Mesenteric fat pad (tissue), 1 donor: ENCODE measurements around the gene ZNF93. TPM values are rescaled to one million over a fixed set of nuclear protein-coding genes. Genes with fewer than 3 reads are reported as not detected.
A peak's percentile ranks its signal among the peaks of the same experiment; 100 is the strongest.

ENCODE experiments used
- DNase-seq: peaks from one replicate; pipeline ENCODE4 v3.0.0-alpha.2; 2020; ENCODE audit warnings: low spot score
- total RNA-seq: library from RNA; stranded (reverse); fragmentation: NEBNext Ultra II Directional; extraction: Animal tissue kit (Norgen Biotek cat#: 25700); gene quantifications from one replicate; pipeline ENCODE4 v1.2.1, GENCODE V29; 2021
- donor health status: DM: yes; HTN: yes; CAD: no.

ZNF93 gene
- total RNA-seq, 1 donor from 2014 or later, result 3.8 TPM

GRCh38 chr19:19937403-19937802 lies 36.7 kb downstream of the ZNF93 start:
- DNase-seq, result no peak

- DNase-seq, result no peak
Observed at GRCh38 chr19:19938449-19938848, 37.7 kb downstream of the ZNF93 start.

GRCh38 chr19:19943848-19944582 lies 43.3 kb downstream of the ZNF93 start:
- DNase-seq, result no peak

- no peak for DNase-seq
Observed at GRCh38 chr19:19944583-19944880, 43.8 kb downstream of the ZNF93 start.

- DNase-seq, result no peak
Observed at GRCh38 chr19:19946226-19946625, 45.5 kb downstream of the ZNF93 start.

- no peak for DNase-seq
Observed at GRCh38 chr19:19948800-19949199, 48.1 kb downstream of the ZNF93 start.

- peak; percentile 37 for DNase-seq
Observed at GRCh38 chr19:19955208-19955607, 54.5 kb downstream of the ZNF93 start.

GRCh38 chr19:19956434-19957075 lies 55.8 kb downstream of the ZNF93 start:
- no peak for DNase-seq

- DNase-seq, result peak; percentile 49
Observed at GRCh38 chr19:19957766-19958165, 57.0 kb downstream of the ZNF93 start.

GRCh38 chr19:19959151-19959799 lies 58.5 kb downstream of the ZNF93 start:
- peak; percentile 85 for DNase-seq

GRCh38 chr19:19964416-19964815 lies 63.7 kb downstream of the ZNF93 start:
- peak; percentile 47 for DNase-seq

- peak; percentile 53 for DNase-seq
Observed at GRCh38 chr19:19966126-19966525, 65.4 kb downstream of the ZNF93 start.

GRCh38 chr19:19966862-19967261 lies 66.1 kb downstream of the ZNF93 start:
- DNase-seq, result no peak

Other genes with a start within 250 kb of the ZNF93 start
- gene ATP13A1, start 237.3 kb upstream of the ZNF93 start, total RNA-seq, result 38.4 TPM
- gene ZNF101, start 232.1 kb upstream of the ZNF93 start, total RNA-seq, result 7.3 TPM
- gene ZNF14, start 167.8 kb upstream of the ZNF93 start, total RNA-seq, result 3.1 TPM
- 16.4 TPM for gene ZNF506, start 79.2 kb upstream of the ZNF93 start, total RNA-seq
- gene ZNF253, start 35.1 kb upstream of the ZNF93 start, total RNA-seq, result 6.5 TPM
- 4.3 TPM for gene ZNF682, start 138.6 kb downstream of the ZNF93 start, total RNA-seq
- 1.5 TPM for gene ZNF90, start 177.1 kb downstream of the ZNF93 start, total RNA-seq